Esophagus muscularis mucosa (tissue), 4 donors: ENCODE results near the gene CTNNA1. TPM values are rescaled to one million over a fixed set of nuclear protein-coding genes. Genes with fewer than 3 reads are reported as not detected.

Source experiments
- DNase-seq: peaks from one replicate; pipeline ENCODE4 v3.0.0-alpha.2; 2017; ENCODE audit errors: extremely low spot score
- H3K27ac ChIP-seq, 4 donors: fragments of 200-600 bp; sonication (generic); replicated peaks in 1 of 4; 1 replicate in 3 of 4; 2 replicates in 1 of 4; pipeline ENCODE4 v1.5.1; 2016 to 2019; ENCODE audit warnings: mild to moderate bottlenecking in 1 of 4
- H3K27me3 ChIP-seq, 4 donors: fragments of 200-600 bp; sonication (generic); one replicate each; pipeline versions ENCODE4 v1.5.1 to v1.6.0; 2016 to 2019
- H3K36me3 ChIP-seq, 4 donors: fragments of 200-600 bp; sonication (generic); one replicate each; pipeline ENCODE4 v1.5.1; 2016 to 2019
- H3K4me1 ChIP-seq, 4 donors: fragments of 200-600 bp; sonication (generic); one replicate each; pipeline ENCODE4 v1.5.1; 2016 to 2019
- H3K4me3 ChIP-seq, 4 donors: fragments of 200-600 bp; sonication (generic); 1 replicate in 2 of 4; 2 replicates in 2 of 4; pipeline ENCODE4 v1.5.1; 2016 to 2019; ENCODE audit warnings: mild to moderate bottlenecking in 4 of 4, moderate library complexity in 1 of 4
- H3K9me3 ChIP-seq, 4 donors: fragments of 200-600 bp; sonication (generic); 1 replicate in 3 of 4; 2 replicates in 1 of 4; pipeline ENCODE4 v1.5.1; 2016 to 2019
- EP300 ChIP-seq: sonication (generic); formaldehyde crosslinking; IDR thresholded peaks from one replicate; pipeline ENCODE4 v1.6.1; 2017; ENCODE audit warnings: antibody characterized with exemption
- POLR2A ChIP-seq: fragments of 450-650 bp; IDR thresholded peaks from one replicate; pipeline ENCODE4 v1.6.1; 2017; ENCODE audit warnings: antibody characterized with exemption, moderate library complexity, mild to moderate bottlenecking, low read depth
- POLR2AphosphoS5 ChIP-seq, 2 donors: sonication (generic); formaldehyde crosslinking; IDR thresholded peaks; one replicate each; pipeline ENCODE4 v1.6.1; 2017; ENCODE audit warnings: antibody characterized with exemption in 2 of 2
- WGBS: methylation state at CpG from one replicate; pipeline ENCODE4 v1.1.5; 2018; 5-methylcytosine and 5-hydroxymethylcytosine counted together
- intact Hi-C: fragments of 100-400 bp; cut with DNase I; formaldehyde crosslinking; loops from one replicate; pipeline ENCODE4 v1.15.1; 2023
- total RNA-seq, 4 donors: library from RNA; depleted of rRNA; stranded (reverse); fragments of >200 nt; gene quantifications; one replicate each; pipeline versions ENCODE4 v1.1.0 to v1.2.1, GENCODE V29; 2016
- TF ChIP-seq, protein P1 (sequence below), 3 experiments: fragments of 200-600 bp in 2 of 3; fragments of 450-650 bp in 1 of 3; sonication (generic) in 2 of 3; IDR thresholded peaks; one replicate each; pipeline ENCODE4 v1.5.1; 2017 to 2019; ENCODE audit warnings: antibody characterized with exemption in 3 of 3, mild to moderate bottlenecking in 2 of 3, moderate library complexity in 1 of 3

The CTNNA1 gene
- total RNA-seq, 4 donors from 2014 or later: 335 to 423 (median 369) TPM

GRCh38 chr5:138817241-138817640 is 64.0 kb downstream of the CTNNA1 start:
- DNase-seq: no peak
- intact Hi-C loops: no loop called here
- H3K36me3 ChIP-seq: peaks cover 0 to 48% (median 26%) of the 10 kb centered on the region in 4 donors

DNA sequence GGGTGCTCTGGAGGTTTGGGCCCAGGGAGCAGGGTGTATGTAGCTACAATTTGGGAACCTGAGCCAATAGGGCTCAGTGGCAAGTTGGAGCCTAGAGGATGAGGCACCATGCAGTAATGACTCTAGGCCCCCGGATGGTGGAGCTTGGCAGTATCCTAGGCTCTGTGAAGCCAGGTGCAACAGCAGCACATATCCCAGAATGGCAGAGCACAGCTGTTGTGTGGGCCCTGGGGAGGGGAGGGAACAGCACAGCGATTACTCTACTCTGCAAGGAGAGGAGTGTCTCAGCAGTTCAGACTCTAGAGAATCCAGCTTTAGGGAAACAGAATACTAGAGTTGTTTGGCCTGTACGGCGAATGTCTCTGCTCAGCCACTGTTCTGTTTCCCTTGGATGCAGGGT is 65.9 kb downstream of the CTNNA1 start:
- TF ChIP-seq POLR2AphosphoS5 (IDR thresholded peaks at IDR 0.05) (no peak), POLR2A (no peak), EP300 (no peak)
- TF ChIP-seq, protein P1, sequence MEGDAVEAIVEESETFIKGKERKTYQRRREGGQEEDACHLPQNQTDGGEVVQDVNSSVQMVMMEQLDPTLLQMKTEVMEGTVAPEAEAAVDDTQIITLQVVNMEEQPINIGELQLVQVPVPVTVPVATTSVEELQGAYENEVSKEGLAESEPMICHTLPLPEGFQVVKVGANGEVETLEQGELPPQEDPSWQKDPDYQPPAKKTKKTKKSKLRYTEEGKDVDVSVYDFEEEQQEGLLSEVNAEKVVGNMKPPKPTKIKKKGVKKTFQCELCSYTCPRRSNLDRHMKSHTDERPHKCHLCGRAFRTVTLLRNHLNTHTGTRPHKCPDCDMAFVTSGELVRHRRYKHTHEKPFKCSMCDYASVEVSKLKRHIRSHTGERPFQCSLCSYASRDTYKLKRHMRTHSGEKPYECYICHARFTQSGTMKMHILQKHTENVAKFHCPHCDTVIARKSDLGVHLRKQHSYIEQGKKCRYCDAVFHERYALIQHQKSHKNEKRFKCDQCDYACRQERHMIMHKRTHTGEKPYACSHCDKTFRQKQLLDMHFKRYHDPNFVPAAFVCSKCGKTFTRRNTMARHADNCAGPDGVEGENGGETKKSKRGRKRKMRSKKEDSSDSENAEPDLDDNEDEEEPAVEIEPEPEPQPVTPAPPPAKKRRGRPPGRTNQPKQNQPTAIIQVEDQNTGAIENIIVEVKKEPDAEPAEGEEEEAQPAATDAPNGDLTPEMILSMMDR (IDR thresholded peaks at IDR 0.05): no peak
- Histone ChIP-seq H3K9me3 (no peaks in the 10 kb centered on the region), H3K36me3 (peaks cover 0 to 33% (median 13%) of the 10 kb centered on the region in 4 donors), H3K27me3 (no peaks in the 10 kb centered on the region), H3K4me3 (no peak overlapping the region), H3K4me1 (peaks cover 34 to 55% (median 40%) of the 10 kb centered on the region in 4 donors), H3K27ac (no peak overlapping the region)
- WGBS: 84% methylated on average over 4 of the region's 4 CpGs
- intact Hi-C loops: no loop called here
- DNase-seq: no peak

More at GRCh38 chr5:138817241-138817640, 64.0 kb downstream of the CTNNA1 start:
- Histone ChIP-seq H3K27ac (no peak overlapping the region), H3K9me3 (no peaks in the 10 kb centered on the region), H3K4me1 (peaks cover 30 to 45% (median 32%) of the 10 kb centered on the region in 4 donors), H3K27me3 (no peaks in the 10 kb centered on the region), H3K4me3 (no peak overlapping the region)
- TF ChIP-seq, protein P1 (IDR thresholded peaks at IDR 0.05): no peak
- TF ChIP-seq POLR2AphosphoS5 (IDR thresholded peaks at IDR 0.05) (no peak), EP300 (no peak), POLR2A (no peak)
- 100% methylated on average over 1 of the region's 1 CpG for WGBS

DNA sequence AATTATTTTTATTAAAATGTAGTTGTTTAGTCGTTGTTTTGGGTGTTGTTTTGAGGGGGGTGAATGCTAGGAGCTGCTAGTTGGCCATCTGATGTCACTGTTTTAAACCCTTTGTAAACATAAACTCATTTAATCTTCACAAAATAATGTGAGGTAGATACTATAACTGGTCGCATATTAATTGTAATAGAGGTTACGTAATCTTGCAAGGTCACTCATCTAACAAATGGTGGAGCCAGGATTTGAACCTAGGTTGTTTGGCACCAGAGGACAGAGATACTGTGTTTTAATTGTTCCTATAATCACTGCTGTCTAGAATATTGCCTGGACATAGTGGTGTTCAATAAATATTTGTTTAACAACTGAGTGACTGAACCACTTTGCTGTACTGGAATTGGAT is 67.5 kb downstream of the CTNNA1 start:
- TF ChIP-seq POLR2AphosphoS5 (IDR thresholded peaks at IDR 0.05): no peak
- TF ChIP-seq EP300: no peak
- TF ChIP-seq, protein P1 (IDR thresholded peaks at IDR 0.05): no peak
- TF ChIP-seq POLR2A: no peak
- H3K4me3 ChIP-seq: no peak overlapping the region
- H3K27me3 ChIP-seq: no peaks in the 10 kb centered on the region
- H3K27ac ChIP-seq: no peak overlapping the region
- intact Hi-C loops: no loop called here
- no peak for DNase-seq
- H3K4me1 ChIP-seq: peaks cover 46 to 64% (median 49%) of the 10 kb centered on the region in 4 donors
- WGBS: 93% methylated on average over 3 of the region's 3 CpGs
- H3K9me3 ChIP-seq: no peaks in the 10 kb centered on the region
- peaks cover 0 to 30% (median 19%) of the 10 kb centered on the region in 4 donors for H3K36me3 ChIP-seq

- DNase-seq: no peak
- H3K27ac ChIP-seq: no peak overlapping the region
- H3K9me3 ChIP-seq: no peaks in the 10 kb centered on the region
- H3K4me3 ChIP-seq: no peak overlapping the region
- TF ChIP-seq EP300 (no peak), POLR2AphosphoS5 (IDR thresholded peaks at IDR 0.05) (no peak), POLR2A (no peak)
- TF ChIP-seq, protein P1 (IDR thresholded peaks at IDR 0.05): no peak
- peaks cover 6 to 50% (median 43%) of the 10 kb centered on the region in 4 donors for H3K36me3 ChIP-seq
- intact Hi-C loops: loop anchor here (2.0 kb wide), 1 partner anchor 438 kb away; no protein-coding TSS in a partner anchor
- WGBS: 67% methylated on average over 7 of the region's 7 CpGs
- H3K27me3 ChIP-seq: no peaks in the 10 kb centered on the region
- H3K4me1 ChIP-seq: peaks cover 31 to 49% (median 38%) of the 10 kb centered on the region in 4 donors
Measured at GRCh38 chr5:138824516-138824915, 71.3 kb downstream of the CTNNA1 start.
